Esophagus muscularis mucosa (tissue), 4 donors: ENCODE measurements around the gene ADAMTSL1. TPM values are rescaled to one million over a fixed set of nuclear protein-coding genes. Genes with fewer than 3 reads are reported as not detected.
A peak's percentile ranks its signal among the peaks of the same experiment; 100 is the strongest.

Experiments used
- DNase-seq: peaks from one replicate; pipeline ENCODE4 v3.0.0-alpha.2; 2017; ENCODE audit errors: extremely low spot score
- H3K27ac ChIP-seq, 4 donors: fragments of 200-600 bp; sonication (generic); replicated peaks in 1 of 4; 1 replicate in 3 of 4; 2 replicates in 1 of 4; pipeline ENCODE4 v1.5.1; 2016 to 2019; ENCODE audit warnings: mild to moderate bottlenecking in 1 of 4
- H3K27me3 ChIP-seq, 4 donors: fragments of 200-600 bp; sonication (generic); one replicate each; pipeline versions ENCODE4 v1.5.1 to v1.6.0; 2016 to 2019
- H3K36me3 ChIP-seq, 4 donors: fragments of 200-600 bp; sonication (generic); one replicate each; pipeline ENCODE4 v1.5.1; 2016 to 2019
- H3K4me1 ChIP-seq, 4 donors: fragments of 200-600 bp; sonication (generic); one replicate each; pipeline ENCODE4 v1.5.1; 2016 to 2019
- H3K4me3 ChIP-seq, 4 donors: fragments of 200-600 bp; sonication (generic); 1 replicate in 2 of 4; 2 replicates in 2 of 4; pipeline ENCODE4 v1.5.1; 2016 to 2019; ENCODE audit warnings: mild to moderate bottlenecking in 4 of 4, moderate library complexity in 1 of 4
- H3K9me3 ChIP-seq, 4 donors: fragments of 200-600 bp; sonication (generic); 1 replicate in 3 of 4; 2 replicates in 1 of 4; pipeline ENCODE4 v1.5.1; 2016 to 2019
- CTCF ChIP-seq, 3 experiments: fragments of 200-600 bp in 2 of 3; fragments of 450-650 bp in 1 of 3; sonication (generic) in 2 of 3; IDR thresholded peaks; one replicate each; pipeline ENCODE4 v1.5.1; 2017 to 2019; ENCODE audit warnings: antibody characterized with exemption in 3 of 3, mild to moderate bottlenecking in 2 of 3, moderate library complexity in 1 of 3
- EP300 ChIP-seq: sonication (generic); formaldehyde crosslinking; IDR thresholded peaks from one replicate; pipeline ENCODE4 v1.6.1; 2017; ENCODE audit warnings: antibody characterized with exemption
- POLR2A ChIP-seq: fragments of 450-650 bp; IDR thresholded peaks from one replicate; pipeline ENCODE4 v1.6.1; 2017; ENCODE audit warnings: antibody characterized with exemption, moderate library complexity, mild to moderate bottlenecking, low read depth
- POLR2AphosphoS5 ChIP-seq, 2 donors: sonication (generic); formaldehyde crosslinking; IDR thresholded peaks; one replicate each; pipeline ENCODE4 v1.6.1; 2017; ENCODE audit warnings: antibody characterized with exemption in 2 of 2
- WGBS: methylation state at CpG from one replicate; pipeline ENCODE4 v1.1.5; 2018; 5-methylcytosine and 5-hydroxymethylcytosine counted together
- intact Hi-C: fragments of 100-400 bp; cut with DNase I; formaldehyde crosslinking; loops from one replicate; pipeline ENCODE4 v1.15.1; 2023
- total RNA-seq, 4 donors: library from RNA; depleted of rRNA; stranded (reverse); fragments of >200 nt; gene quantifications; one replicate each; pipeline versions ENCODE4 v1.1.0 to v1.2.1, GENCODE V29; 2016

ADAMTSL1 gene
- total RNA-seq, 4 donors from 2014 or later, result 81.7 to 172 (median 145) TPM

- no peaks in the 10 kb centered on the region for H3K9me3 ChIP-seq
- peak; percentile 21 for DNase-seq
- H3K4me1 ChIP-seq, result no peaks in the 10 kb centered on the region
- no peak overlapping the region for H3K27ac ChIP-seq
- WGBS, result 58% methylated on average over 1 of the region's 1 CpG
- H3K4me3 ChIP-seq, result no peak overlapping the region
- TF ChIP-seq EP300 (no peak), CTCF (IDR thresholded peaks at IDR 0.05) (no peak), POLR2AphosphoS5 (IDR thresholded peaks at IDR 0.05) (no peak), POLR2A (no peak)
- no peaks in the 10 kb centered on the region for H3K27me3 ChIP-seq
- peaks cover 0 to 18% (median 7%) of the 10 kb centered on the region in 4 donors for H3K36me3 ChIP-seq
- intact Hi-C loops, result no loop called here
Measured at GRCh38 chr9:18798106-18798505, 324.2 kb downstream of the ADAMTSL1 start.

- TF ChIP-seq CTCF (IDR thresholded peaks at IDR 0.05) (no peak), POLR2AphosphoS5 (IDR thresholded peaks at IDR 0.05) (no peak), POLR2A (no peak), EP300 (no peak)
- intact Hi-C loops, result no loop called here
- Histone ChIP-seq H3K36me3 (peaks cover 0 to 18% (median 7%) of the 10 kb centered on the region in 4 donors), H3K4me1 (peaks cover 0 to under 1% (median 0%) of the 10 kb centered on the region in 4 donors), H3K27ac (no peak overlapping the region), H3K4me3 (no peak overlapping the region), H3K27me3 (no peaks in the 10 kb centered on the region), H3K9me3 (no peaks in the 10 kb centered on the region)
- DNase-seq, result peak; percentile 45
- 82% methylated on average over 5 of the region's 5 CpGs for whole genome bisulfite sequencing
Measured at GRCh38 chr9:18798508-18799290, 324.7 kb downstream of the ADAMTSL1 start.

GRCh38 chr9:18799428-18799827, 325.5 kb downstream of the ADAMTSL1 start:
- TF ChIP-seq CTCF (IDR thresholded peaks at IDR 0.05), result no peak
- no peak for TF ChIP-seq POLR2A
- TF ChIP-seq EP300, result no peak
- TF ChIP-seq POLR2AphosphoS5 (IDR thresholded peaks at IDR 0.05), result no peak
- WGBS, result 87% methylated on average over 2 of the region's 2 CpGs
- intact Hi-C loops, result no loop called here
- Histone ChIP-seq H3K4me3 (no peak overlapping the region), H3K4me1 (peaks cover 0 to 8% (median 0%) of the 10 kb centered on the region in 4 donors), H3K27me3 (no peaks in the 10 kb centered on the region), H3K27ac (no peak overlapping the region), H3K36me3 (peaks cover 0 to 18% (median 7%) of the 10 kb centered on the region in 4 donors), H3K9me3 (no peaks in the 10 kb centered on the region)
- DNase-seq, result no peak

GRCh38 chr9:18800579-18800978, 326.6 kb downstream of the ADAMTSL1 start:
- DNase-seq, result peak; percentile 55
- H3K36me3 ChIP-seq, result peaks cover 0 to 14% (median 5%) of the 10 kb centered on the region in 4 donors
- intact Hi-C loops, result no loop called here
- WGBS, result 98% methylated on average over 4 of the region's 4 CpGs
- H3K27ac ChIP-seq, result no peak overlapping the region
- H3K4me1 ChIP-seq, result peaks cover 0 to 8% (median 0%) of the 10 kb centered on the region in 4 donors
- H3K27me3 ChIP-seq, result no peaks in the 10 kb centered on the region
- H3K9me3 ChIP-seq, result no peaks in the 10 kb centered on the region
- no peak for TF ChIP-seq POLR2AphosphoS5 (IDR thresholded peaks at IDR 0.05)
- TF ChIP-seq EP300, result no peak
- TF ChIP-seq CTCF (IDR thresholded peaks at IDR 0.05), result no peak
- TF ChIP-seq POLR2A, result no peak
- no peak overlapping the region for H3K4me3 ChIP-seq
